Measurements from ENCODE around the gene GLDC.
"Not testable (repeated sequence)": the region's sequence is repeated elsewhere in the genome, so short reads cannot be mapped to it uniquely, and the experiment has no call there.

GLDC gene

DNA sequence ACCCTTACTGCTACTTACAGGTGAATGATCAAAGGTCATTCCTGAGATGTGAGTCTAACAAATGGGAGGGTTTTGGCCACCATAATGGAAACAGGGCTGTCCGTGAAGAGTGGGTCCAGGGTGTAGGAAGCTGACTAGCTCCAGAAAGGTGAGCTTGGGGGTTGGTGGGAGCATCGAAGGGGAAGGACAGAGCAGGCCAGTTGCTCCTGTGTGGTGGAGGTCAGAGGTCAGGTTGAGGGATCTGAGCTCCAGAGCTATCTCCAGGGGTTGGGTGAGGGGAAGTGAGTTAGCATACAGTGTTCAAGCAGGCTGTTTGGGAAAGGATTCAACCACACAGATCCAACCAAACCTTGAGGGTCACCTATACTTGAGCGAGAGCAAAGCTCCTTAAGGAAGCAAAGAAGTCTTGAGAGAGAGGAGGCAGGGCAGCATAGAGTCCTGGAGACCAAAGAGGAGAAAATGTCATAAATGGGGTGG is 18.7 kb upstream of the GLDC start:
- no peak for DNase-seq

DNA sequence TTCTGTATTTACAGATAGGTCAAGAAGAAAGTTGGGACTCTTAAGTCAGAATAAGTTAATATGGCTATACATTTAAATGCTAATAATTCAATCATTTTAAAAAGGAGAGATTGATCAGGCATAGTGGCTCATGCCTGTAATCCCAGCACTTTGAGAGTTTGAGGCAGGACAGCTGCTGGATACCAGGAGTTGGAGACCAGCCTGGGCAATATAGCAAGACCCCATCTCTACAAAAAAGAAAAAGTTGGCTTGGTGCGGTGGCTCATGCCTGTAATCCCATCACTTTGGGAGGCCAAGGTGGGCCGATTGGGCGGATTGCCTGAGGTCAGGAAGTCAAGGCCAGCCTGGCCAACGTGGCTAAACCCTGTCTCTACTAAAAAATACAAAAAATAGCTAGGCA is 15.0 kb upstream of the GLDC start:
- DNase-seq: no peak

DNA sequence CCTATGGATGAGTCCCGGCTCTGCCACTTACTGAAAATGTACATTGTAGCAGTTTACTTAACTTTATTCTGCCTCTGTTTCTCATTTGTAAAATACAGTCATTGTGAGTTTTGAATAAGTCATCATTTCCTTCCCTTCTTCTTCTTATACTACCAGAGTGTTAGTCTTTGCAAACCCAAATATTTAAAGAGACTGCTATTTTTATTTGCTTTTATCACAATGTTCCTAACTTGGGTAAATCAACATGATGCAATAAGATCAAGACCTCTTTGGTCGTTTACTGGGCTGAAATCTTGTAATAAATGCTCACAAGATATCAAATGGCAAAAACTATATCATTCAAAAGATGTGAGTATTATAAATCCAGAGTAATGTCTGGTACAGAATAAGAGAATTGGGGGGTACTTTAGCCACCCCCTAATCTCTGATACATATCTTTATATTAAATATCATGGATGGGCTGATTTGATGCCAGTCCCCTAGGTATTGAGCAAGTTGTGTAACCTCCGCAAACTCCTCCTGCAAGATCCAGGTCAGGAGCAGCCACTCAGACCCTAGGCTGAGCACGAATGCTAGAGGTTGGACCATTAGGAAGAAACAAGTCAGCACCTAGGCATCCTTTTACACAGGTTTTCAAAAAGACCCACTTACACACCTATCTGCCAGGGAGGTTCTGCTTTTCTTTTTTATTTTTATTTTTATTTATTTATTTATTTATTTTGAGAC is 13.3 kb upstream of the GLDC start:
- no peak for DNase-seq

DNA sequence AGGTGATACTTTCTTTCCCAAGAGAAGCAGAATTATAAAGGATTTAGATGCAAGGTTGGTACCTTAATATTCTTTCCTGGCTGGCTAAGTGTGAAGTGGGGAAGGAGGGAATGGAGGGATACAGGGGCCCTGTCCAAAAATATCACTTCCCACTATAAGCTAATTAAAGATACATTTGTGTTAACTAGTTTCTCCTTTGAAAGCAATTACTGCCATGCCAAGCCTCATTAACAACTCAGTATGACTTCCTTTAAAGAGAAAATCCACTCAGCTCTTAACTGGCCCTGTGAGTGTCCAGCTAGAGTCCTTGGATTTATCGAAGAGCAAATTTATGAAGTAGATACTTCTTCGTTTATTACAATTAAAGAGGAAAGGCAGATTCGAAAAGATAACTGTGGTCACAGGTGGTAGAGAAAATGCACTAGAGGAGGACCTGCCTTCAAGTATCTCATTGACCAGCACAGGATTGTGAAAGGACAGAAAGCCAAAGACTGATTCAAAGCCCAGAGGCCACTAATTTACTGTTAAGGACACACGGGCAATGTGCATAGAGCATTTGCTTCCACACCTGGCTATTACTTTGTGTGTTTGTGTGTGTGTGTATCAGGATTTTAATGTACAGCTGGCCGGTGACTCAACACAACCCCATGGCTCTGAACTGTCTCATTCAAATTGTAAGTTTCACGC is 11.2 kb upstream of the GLDC start:
- DNase-seq: no peak

DNA sequence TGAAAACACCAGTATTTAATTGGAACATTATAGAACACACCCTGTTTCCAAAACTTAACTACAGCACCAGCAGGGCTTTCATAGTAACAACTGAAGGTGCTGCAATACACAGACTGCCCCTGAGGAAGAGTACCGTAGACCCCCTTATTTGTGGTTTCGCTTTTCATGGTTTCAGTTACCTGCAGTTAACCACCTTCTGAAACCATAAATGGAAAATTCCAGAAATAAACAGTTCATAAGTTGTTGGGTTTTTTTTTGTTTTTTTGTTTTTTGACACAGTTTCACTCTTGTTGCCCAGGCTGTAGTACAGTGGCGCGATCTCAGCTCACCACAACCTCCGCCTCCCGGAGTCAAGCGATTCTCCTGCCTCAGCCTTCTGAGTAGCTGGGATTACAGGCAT is 9.5 kb upstream of the GLDC start:
- DNase-seq: no peak

DNA sequence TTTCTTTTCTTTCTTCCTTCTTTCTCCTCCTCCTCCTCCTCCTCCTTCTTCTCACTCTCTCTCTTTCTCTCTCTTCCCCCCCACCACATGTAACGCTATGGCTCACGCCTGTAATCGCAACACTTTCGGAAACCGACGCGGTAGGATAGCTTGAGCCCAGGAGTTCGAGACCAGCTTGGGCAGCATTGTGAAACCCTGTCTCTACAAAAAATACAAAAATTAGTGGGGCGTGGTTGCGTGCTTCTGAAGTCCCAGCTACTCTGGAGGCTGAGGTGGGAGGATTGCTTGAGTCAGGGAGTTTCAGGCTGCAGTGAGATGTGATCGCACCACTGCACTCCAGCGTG is 736 bp upstream of the GLDC start:
- DNase-seq: no peak

DNA sequence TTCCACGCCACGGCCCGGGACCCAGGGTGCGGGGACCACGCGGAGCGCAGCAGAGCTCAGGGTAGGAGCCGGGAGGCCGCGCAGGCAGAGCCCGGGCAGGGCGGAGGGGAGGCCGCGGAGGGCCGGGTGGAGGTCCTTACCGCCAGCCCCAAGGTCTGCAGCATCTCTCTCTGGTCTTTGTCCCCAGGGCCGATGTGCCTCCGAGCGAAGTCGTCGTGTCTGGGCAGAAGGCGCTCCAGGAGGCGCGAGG is 499 bp downstream of the GLDC start:
- DNase-seq: not testable (repeated sequence)

DNA sequence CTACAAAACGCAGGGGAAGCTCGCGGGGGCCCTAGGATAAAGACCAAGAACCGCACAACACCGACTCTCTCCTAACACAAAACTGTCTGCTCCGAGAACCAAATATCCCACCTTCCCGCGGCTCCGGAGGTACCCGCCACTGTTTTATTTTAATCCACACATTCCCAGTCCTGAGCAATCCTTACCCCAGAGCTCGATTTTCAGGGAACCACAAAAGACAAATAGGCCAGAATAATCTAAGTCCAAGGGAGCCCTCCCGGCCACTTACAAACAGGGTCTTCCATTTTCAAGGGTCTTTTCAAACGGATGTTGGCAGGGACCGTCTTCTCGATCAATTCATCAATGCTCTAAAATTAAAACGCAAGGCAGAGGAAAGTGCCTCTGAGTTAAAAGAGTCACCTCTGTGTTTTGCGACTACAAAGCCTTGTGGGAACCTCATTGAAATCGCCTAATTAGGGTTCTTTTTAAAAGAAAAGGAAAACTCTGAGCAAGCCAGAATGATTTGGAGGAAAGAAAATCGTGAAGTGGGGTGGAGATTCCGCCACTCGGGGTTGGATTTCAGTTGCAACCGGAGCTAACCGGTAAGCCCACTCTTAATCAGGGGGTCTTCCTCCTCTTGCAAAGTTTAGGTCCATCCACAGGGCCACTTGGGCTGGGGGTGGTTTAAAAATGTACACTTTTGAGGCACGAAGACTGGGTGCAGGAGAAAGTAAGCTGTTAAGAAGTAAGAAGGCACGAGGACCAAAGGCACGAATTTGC is 1.0 kb downstream of the GLDC start:
- no peak for DNase-seq

DNA sequence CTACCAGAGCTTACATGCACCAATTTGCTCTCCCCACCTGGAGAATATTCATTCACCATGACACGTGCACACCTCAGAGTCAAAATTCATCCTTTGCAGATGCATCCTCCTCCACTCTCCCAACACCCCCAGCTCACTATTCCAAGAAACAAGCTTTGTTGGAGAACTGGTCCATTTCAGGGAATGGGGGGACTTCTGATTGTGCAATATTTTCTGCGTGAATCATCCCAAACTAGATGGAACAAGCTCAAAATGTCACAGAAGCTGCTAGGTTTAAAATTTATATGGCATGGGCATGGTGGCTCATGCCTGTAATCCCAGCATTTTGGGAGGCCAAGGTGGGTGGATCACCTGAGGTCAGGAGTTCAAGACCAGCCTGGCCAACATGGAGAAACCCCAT is 3.6 kb downstream of the GLDC start:
- DNase-seq: no peak

DNA sequence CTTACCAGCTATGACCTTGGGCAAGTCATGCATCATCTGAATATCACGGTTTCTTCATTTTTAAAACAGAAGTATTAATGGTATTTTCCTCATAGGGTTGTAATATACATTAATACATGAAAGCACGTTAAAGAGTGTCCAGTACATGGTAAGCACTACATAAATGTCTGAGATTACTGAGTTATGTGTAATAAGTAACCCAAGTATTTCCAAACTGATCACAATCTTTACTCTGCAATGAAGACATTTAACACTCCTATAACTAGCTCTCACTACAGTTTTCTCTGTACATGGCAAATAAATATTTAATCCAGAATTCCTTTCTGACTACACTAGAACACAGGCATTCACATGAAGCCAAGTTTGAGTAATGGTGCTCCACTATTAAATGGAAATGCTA is 4.0 kb downstream of the GLDC start:
- no peak for DNase-seq

DNA sequence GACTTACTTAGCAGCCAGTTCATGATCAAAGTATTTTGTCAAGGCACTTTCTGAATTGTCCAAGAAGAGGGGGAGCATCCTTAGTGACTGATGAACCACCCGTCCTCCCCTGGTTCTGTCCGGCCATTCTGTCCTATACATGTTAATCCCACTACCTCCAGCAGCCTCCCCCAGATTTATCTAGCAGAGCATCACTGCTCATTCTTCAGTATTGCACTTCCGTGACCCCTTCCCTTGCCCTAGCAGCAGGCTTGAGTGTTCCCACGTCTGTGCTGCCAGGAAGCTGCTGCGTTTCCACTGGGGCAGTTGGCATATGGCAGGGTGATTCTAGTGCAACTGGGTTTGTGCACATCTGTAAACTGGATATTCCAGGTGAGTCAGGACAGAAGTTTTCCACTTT is 4.5 kb downstream of the GLDC start:
- no peak for DNase-seq

DNA sequence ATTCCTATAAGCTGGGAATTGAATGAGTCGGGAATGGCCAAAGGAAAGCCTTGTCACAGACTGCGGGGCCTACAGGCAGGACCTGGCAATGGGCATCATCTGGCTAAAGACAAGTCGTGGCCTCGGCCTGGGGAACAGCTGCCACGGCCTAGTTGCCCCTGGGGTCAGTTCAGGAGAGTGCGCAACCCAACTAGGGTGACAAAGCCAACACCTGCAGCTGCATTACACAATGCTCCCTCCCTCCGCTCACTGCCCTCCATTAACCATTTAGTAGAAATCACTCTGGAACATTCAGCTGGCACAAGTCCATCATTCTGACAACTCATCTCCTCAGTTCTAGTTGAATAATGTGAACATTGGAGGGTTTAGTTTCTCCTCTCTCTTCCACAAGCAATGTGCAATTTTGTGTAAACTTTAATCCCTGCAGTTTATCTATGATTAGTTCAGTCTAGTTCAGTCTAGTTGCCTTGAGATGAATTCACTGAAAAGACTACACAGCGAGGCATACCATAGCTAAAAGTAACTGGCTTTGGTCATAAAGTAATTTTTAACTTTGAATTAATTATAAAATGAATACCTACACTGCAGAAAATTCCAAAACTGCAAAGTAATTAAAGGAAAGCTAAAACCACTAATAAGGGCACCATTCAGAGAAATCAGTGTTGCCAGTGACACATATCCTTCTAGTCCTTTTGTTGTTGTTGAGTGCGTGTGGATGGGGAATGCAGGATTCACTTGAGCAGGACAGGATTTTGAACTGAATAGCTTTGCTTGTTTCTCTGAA is 5.1 kb downstream of the GLDC start:
- DNase-seq: no peak

DNA sequence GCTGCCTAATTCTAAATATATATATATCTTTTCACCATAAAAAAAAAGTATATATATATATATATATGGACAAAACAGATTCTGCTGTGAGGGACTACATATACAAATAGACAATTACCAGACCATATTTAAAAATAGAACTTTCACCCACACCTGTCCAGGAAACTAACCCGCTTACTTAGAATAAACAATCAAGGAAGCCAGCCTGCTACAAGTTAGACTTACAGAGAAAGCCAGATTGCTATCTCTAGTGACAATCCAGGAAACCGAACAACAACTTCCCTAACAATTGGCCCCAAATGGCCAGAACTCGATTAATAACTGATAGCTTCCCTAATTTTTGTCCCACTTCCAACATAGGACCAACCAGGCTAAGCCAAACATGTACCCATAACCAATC is 5.9 kb downstream of the GLDC start:
- no peak for DNase-seq

DNA sequence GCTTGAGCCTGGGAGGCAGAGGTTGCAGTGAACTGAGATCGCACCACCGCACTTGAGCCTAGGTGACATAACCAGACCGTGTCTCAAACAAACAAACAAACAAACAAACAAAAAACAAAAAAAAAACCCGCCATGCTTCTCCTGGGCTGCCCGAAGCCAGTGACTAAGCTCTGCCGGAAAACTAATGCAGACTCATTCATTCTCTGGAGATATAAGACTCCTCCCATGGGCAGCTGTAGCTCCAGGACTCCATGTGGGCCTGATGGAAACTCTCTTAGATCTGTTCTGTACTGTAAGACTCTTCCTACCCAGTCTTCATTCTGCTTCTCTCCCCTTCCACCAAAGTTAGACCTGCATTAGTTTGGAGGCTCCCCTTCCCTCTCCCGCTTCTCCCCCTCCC is 11.1 kb downstream of the GLDC start:
- DNase-seq: no peak

DNA sequence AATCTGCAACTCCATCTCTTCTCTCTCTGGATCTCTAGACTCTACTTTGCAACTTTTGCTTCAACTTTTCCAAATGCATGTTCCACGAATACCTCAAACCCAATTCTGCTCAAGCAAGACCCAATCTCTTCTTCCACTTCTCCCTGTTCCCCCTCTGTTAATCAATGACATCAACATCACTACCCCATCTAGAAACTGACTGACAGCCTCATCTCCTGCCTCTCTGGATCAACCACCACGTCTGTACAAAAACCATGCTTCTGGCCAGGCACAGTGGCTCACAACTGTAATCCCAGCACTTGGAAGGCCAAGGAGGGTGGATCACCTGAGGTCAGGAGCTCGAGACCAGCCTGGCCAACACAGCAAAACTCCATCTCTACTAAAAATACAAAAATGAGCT is 12.2 kb downstream of the GLDC start:
- DNase-seq: no peak

DNA sequence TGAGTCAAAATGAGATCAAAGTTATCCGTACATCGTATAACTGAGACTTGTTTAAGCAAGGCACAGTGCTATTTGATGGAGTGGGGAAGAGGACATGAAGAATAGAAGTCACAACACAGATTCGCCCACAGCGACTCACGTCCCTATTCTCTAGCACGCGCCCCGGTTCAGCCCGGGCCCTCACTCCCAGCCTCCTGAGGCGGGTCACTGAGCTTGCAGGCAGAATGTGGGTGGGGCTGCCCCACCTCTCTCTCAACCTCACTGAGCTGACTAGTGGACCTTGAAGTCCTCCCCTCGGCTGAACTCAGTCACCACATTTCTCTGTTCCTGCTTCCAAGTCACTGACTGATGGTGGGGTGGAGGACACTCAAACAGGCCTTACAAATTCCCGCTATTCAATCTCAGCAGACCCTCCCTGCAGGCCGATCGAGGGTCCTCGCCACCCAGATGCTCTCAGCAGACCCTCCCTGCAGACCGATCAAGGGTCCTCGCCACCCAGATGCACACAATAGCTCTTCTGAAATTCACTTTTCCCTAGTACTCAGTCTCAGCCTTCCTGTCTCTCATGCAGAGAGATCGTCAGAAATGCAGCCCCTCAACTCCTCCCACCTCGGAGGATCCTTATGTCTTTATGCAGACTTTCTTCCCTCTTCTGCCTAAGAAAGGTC is 12.9 kb downstream of the GLDC start:
- DNase-seq: no peak

DNA sequence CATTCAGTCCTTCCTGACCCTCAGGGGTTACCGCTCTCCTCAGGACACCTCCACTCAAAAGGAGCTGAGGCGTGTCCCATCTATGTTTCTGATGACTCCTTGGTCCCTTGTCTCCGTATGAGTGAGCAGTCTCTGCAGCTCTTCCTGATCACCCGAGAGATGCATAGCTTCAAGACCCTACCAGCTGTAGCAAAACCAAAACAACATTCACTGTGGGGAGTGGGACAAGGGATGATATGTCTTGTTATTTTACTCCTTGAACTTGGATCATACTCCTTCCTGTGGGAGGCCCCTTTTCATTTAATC is 14.4 kb downstream of the GLDC start:
- DNase-seq: no peak

DNA sequence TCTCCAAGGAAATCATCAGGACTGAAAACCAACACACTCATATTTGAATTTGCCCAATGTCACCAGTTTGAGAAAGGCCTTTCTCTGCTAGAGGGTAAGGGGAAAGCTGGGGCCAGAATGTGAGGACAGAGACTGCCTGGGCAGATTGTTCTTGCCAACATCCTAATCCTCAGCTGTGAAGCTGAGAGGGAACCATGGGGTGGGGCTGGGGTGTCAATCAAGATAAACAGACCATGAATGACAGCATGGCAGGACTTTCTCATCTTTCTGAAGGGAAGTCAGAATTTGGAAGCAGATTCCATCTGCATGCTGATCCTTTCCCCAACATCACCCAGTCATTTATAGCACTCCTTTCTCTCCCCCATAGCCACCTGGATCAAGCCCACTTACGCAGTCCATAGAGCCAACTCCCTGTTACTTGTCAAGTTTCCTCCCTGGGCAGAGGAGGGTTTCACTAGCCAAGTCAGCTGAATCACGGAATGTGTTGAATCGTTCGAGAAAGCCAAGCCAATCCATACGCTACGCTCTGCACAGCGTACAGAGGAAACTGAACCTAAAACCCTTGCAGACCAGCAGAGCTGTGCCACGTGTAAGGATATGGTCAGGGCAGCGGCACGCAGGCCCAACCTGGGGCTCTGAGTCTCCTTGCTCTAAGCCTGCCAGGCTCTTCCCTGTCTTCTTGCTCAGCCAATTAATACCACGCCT is 14.9 kb downstream of the GLDC start:
- no peak for DNase-seq

DNA sequence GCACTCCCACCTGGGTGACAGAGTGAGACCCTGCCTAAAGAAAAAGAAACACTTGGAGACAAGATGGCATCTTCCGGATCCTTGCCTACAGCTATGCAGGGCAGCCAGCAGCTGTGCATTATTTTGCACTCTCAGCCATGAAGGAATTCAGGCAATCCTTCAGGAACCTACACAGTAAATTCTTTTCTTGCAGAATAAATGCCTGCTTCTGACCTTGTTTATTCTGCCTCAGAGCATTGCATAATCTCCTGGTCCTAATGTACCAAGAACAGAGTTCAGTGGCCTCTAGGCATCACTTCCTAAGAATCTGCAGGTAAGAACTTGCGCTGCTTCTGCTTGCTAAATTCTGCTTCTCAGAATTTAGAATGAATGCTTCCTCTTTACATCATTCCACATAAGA is 16.8 kb downstream of the GLDC start:
- DNase-seq: no peak

DNA sequence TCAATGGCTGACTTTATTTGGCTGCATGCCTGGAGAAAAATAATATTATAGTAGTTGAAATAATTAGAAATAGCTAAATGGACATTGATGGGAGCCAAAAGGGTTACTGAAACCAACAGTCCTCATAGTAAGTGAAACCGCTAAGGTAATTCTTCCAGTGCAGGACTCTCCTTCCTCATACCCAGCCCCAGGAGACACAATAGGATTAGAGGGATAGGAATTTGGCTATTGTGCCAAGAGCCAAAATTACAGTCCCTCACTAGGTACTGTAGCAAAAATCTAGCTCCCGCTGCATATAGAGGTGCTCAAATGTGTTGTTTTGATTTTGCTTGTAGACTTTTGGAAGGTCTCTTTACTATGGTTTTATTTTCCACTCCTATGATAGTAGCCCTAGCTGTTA is 20.2 kb downstream of the GLDC start:
- no peak for DNase-seq

DNA sequence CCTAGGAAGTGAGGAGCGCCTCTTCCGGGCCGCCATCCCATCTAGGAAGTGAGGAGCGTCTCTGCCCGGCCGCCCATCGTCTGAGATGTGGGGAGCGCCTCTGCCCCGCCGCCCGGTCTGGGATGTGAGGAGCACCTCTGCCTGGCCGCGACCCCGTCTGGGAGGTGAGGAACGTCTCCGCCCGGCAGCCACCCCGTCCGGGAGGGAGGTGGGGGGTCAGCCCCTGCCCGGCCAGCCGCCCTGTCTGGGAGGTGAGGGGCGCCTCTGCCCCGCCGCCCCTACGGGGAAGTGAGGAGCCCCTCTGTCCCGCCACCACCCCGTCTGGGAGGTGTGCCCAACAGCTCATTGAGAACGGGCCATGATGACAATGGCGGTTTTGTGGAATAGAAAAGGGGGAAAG is 22.7 kb downstream of the GLDC start:
- not testable (repeated sequence) for DNase-seq

DNA sequence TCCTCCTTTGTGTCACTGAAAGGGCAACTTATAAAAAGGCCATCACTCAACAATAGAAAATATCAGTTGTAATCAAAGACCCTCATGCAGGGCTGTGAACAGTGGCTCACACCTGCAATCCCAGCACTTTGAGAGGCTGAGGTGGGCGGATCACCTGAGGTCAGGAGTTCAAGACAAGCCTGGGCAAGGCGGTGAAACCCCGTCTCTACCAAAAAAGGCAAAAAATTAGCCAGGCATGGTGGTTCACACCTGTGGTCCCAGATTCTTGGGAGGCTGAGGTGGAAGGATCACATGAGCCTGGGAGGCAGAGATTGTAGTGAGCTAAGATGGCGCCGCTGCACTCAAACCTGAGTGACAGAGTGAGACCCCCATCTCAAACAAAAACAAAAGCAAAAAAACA is 24.7 kb downstream of the GLDC start:
- no peak for DNase-seq
